IMR-90 (cell line): ENCODE results near the gene TMEM63B.

Experiments
- POLR2A ChIP-seq: IDR thresholded peaks from 2 replicates; pipeline ENCODE4 v1.6.1; 2012; ENCODE audit warnings: mild to moderate bottlenecking, low read depth, low read length
- RAD21 ChIP-seq: IDR thresholded peaks from 2 replicates; pipeline ENCODE4 v1.6.1; 2012; ENCODE audit warnings: low read length, improper control_type of control experiment
- RFX5 ChIP-seq: IDR thresholded peaks from 2 replicates; pipeline ENCODE4 v1.8.0; 2012; ENCODE audit warnings: low read depth, mild to moderate bottlenecking, low read length, moderate library complexity
- TF ChIP-seq, protein P1 (sequence below): conservative IDR thresholded peaks from 2 replicates; pipeline ENCODE4 v1.5.1; 2012; ENCODE audit warnings: mild to moderate bottlenecking, low read depth, low read length, improper control_type of control experiment

DNA sequence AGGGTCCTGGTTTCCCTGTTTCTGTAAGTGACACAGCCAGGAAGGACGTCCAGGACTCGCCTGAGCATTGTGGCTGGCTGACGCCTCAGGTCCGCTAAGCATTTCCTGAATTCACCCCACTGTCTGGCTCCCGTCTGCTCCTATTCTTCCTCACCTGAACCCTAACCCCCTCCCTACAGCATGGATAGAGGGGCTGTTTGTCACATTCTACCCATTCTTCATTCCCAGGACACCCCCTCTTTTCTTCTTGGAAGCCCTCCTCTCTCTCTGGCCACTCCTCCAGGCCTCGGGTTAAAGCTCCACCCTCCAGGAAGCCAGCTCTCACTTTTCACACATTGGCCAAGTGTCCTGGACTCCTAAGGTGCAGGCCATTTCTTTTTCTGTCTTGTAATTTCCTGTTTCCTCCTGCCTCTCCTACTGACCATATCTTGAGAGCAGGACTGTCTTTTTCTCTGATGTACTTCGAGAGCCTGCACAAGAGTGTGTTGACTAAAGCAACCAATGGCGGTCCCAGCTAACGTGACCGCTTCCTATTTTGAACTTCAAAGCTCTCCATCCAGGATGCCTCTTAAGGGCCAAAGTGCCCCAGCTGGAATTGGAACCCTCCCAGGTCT lies 65.2 kb downstream of the TMEM63B start:
- TF ChIP-seq, protein P1, sequence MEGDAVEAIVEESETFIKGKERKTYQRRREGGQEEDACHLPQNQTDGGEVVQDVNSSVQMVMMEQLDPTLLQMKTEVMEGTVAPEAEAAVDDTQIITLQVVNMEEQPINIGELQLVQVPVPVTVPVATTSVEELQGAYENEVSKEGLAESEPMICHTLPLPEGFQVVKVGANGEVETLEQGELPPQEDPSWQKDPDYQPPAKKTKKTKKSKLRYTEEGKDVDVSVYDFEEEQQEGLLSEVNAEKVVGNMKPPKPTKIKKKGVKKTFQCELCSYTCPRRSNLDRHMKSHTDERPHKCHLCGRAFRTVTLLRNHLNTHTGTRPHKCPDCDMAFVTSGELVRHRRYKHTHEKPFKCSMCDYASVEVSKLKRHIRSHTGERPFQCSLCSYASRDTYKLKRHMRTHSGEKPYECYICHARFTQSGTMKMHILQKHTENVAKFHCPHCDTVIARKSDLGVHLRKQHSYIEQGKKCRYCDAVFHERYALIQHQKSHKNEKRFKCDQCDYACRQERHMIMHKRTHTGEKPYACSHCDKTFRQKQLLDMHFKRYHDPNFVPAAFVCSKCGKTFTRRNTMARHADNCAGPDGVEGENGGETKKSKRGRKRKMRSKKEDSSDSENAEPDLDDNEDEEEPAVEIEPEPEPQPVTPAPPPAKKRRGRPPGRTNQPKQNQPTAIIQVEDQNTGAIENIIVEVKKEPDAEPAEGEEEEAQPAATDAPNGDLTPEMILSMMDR, result no peak
- TF ChIP-seq POLR2A (no peak), RAD21 (no peak), RFX5 (no peak)
